HG03457 (cell line): ENCODE measurements around the gene PLP2.
"Not testable (repeated sequence)": the region's sequence is repeated elsewhere in the genome, so short reads cannot be mapped to it uniquely, and the experiment has no call there.

ENCODE experiments used
- ATAC-seq: cut with Tn5 transposase; IDR thresholded peaks from one replicate; pipeline ENCODE4 v1.9.1; 2021; ENCODE audit warnings: moderate number of reproducible peaks; ENCODE audit not compliant: unreplicated experiment

The PLP2 gene

DNA sequence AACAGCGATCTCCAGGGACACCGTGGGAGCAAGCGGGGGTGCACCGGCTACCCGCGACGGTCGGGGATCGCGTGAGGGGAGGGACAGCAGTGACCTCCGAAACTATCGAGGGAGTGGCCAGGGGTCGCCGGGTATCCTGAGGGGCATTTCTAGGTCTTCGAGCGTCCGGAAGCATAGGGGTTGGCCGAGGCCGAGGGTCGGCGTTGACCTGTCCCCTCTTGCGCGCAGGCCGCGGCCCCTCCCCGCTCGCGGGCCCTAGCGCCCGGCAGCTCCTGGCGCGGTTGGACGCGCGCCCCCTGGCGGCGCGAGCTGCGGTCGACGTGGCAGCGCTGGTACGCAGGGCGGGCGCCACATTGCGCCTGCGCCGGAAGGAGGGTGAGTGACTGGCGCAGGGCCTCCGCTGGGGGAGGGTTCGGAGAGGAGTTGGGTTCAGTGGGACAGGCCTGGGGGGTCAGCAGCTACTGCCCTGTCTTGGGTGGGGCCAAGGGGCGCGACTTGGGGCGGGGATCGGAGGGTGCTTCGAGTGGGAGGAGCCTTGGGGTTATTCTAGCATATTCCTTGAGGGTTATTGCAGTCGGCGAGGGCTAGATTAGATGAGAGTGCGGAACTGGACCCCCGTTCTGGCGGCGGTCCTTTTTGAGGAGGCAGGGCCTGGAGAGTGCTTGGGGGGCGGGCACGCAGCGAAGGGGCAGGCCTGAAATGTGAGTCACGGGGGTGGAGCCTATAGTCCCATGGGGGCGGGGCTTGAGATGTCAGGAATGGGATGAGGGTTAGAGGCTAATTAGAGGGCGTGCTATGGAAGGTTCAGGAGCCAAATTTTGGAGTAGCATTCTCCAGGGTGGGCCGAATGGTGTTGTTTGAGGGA is 7.9 kb upstream of the PLP2 start:
- no peak for ATAC-seq

DNA sequence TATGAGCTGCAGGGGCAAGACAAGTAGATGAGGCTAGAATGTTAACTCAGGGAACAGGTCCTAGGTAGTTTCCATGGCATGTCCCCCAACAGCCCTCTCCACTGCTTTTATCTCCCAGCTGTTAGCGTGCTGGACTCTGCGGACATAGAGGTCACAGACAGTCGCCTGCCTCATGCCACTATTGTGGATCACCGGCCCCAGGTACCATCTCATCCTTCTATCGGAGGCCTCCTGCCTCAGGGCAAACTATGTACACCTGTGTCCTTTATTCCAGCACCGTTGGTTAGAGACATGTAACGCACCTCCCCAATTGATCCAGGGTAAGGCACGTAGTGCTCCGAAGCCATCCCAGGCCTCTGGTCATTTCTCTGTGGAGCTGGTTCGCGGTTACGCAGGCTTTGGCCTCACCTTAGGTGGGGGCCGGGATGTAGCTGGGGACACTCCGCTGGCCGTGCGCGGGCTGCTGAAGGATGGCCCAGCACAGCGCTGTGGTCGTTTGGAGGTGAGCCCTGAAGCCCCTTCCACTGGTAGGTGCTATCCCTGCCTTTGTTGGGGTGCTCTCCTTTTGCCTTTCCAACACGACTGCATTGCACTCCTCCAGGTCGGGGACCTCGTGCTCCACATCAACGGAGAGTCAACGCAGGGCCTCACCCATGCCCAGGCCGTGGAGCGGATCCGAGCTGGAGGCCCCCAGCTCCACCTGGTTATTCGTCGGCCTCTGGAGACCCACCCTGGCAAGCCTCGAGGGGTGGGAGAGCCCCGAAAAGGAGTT is 6.9 kb upstream of the PLP2 start:
- no peak for ATAC-seq

- peak; percentile 39 for ATAC-seq
Observed at GRCh38 chrX:49165901-49166881, 5.5 kb upstream of the PLP2 start.

DNA sequence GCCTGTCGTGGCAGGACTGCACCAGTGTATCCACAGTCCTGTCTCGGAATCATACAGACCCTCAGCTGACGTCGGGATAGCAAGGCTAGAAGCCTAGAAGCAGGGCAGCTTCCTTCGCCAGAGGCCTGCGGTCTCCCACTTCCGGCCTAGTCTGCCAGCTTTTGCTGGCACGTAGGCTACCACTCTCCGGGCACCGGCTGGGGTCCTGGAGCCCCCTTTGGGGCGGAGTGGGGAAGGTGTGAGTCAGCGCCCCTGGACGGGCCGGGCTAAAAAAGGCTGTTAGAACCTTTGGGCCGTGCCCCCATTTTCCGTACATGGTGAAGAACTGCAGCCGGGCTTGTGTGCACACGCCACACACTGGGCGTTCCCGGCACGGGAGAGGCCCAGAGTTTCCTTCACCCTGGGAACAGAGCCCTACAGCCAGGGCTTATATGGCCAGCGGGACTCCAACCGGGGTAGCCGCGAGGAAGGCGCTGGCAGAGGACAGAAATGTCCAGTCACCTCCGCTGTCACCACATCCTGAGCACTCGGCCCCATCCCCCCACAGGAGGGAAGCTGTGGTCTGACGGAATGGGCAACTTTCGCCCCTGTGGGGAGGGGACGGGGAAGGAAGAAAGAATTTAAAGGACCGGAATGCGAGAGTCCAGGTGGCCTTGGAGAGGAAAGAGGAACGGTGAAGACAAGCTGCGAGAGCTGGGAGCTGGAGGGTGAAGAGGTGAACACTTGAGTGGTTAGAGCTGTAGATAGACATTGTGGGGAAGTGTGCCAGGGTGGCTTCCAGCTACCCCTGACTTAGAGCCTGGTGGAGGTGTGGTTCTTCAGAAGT is 4.6 kb upstream of the PLP2 start:
- ATAC-seq: peak; percentile 23

DNA sequence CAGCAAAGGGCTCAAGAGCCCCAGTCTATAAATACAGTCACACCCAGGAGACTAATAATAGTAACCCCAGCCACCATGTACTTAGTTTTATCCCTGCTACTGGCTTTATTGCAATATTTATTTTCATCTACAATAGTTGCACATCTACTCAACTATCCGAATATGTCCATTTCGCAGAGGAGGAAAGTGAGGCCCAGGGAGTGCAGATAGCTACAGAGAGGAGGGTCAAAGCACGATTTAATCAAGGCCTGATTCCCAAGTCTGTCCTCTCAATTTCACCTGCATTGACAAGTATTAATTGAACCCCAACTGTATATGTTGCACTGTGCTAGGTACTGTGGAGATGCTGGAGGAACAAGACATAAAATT is 4.0 kb upstream of the PLP2 start:
- no peak for ATAC-seq

GRCh38 chrX:49172280-49172780 is 632 bp downstream of the PLP2 start:
- ATAC-seq: peak; percentile 61

DNA sequence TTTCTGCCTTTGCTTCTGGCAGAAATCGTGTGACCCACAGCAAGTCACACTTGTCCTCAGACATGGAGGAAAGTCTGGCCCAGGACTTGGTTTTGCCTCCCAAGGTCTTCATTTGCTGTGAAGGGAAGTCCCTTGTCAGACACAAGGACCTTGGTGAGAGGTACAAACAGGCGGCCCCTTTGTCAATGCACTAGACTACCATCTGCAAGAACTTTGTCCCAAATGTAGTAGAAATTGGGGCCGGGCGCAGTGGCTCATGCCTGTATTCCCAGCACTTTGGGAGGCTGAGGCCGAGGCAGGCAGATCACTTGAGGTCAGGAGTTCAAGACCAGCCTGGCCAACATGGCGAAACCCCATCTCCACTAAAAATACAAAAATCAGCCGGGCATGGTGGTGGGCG is 1.8 kb downstream of the PLP2 start:
- not testable (repeated sequence) for ATAC-seq

DNA sequence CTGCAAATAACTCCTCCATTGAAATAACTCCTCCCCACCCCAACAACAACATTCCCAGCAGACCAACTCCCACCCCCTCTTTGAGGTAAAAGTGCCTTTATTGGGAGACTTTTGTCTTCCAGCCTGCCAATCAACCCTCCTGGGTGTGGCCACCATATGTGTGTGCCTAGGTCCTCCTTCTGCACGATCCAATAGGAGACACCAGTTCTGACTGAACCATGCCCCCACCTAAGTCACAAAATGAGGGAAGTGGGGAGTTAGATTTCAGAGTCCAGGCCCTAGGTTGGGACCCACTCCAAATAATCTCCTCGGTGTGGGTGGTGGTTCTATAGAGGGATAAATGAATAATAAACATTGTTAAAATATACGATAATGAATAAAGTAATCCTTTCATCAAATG is 3.0 kb downstream of the PLP2 start:
- ATAC-seq: no peak

DNA sequence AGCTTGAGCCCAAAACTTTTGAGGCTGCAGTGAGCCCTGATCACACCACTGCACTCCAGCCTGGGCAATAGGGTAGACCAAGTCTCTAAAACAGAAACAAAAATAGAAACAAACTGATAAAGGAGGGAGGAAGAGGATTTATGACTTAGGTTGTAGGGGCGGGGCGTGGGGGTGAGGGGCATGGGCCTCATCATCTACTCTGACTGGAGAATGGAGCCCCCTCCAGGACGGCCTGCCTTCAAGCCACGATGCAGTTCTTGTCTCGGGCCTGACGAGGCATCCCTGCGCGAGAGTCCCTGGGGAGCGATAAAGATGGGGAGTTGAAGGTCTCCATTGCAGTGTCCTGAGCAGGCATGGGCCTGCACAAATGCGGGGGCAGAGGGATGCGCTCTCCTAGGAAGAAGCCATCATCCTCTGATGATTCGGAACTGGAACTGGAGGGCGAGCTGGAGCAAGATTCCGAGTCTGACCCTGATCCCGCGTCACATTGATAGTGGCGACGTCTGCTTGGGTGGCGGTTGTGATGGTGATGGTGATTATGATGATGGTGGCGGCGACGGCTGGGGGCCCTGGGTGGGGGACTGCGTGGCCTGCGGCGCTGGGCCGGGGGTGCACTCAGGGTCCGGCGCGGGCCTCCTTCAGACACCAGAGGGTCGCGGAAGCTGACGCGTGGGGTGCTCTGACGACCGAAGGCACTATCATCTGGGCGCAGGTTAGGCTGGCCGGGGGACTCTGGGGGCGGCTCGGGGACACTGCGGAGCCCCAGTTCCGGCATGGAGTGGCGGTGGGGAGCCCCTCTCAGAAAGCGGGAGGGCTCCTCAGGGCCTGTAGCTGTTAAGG is 4.0 kb downstream of the PLP2 start:
- ATAC-seq: no peak

GRCh38 chrX:49176421-49177326 is 5.0 kb downstream of the PLP2 start:
- no peak for ATAC-seq

GRCh38 chrX:49177338-49177833 is 5.7 kb downstream of the PLP2 start:
- no peak for ATAC-seq

GRCh38 chrX:49177873-49178480 is 6.3 kb downstream of the PLP2 start:
- no peak for ATAC-seq

DNA sequence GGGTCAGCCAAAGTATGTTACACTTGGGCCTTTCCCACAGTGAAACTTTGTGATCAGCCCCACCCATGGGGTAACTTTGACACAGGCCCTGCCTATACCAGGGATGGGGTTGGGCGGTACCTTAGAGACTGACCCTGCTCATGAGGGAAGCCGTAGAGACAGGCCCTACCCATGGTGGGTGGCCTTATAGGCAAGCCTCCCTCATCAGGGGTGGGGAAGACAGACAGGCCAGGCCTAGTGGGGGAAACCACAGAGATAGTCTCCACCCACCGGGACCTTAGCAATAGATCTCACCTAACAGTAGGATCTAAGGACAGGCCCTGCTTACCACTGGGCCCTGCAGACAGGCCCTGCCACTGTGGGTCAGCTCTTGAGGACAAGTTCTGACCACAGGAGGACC is 6.8 kb downstream of the PLP2 start:
- ATAC-seq: no peak

DNA sequence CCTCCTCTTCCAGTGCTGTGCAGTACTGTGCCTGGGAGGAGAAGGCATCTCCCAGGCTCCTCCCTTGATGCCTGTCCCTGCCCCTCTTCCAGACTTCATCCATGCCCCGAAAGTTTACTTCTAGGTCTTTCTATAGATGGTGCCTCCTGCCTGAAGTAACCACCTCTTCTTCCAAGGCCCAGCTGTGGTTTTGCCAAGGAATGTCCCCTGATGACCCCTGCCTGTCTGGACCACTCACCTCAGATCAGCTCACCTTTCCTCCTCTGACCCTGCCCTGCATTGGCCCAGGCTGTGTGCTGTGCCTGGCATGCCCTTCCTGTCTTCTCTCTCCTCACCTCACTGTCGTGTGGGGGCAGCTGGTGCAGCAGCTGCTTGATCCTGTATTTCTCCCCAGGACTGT is 7.7 kb downstream of the PLP2 start:
- no peak for ATAC-seq

DNA sequence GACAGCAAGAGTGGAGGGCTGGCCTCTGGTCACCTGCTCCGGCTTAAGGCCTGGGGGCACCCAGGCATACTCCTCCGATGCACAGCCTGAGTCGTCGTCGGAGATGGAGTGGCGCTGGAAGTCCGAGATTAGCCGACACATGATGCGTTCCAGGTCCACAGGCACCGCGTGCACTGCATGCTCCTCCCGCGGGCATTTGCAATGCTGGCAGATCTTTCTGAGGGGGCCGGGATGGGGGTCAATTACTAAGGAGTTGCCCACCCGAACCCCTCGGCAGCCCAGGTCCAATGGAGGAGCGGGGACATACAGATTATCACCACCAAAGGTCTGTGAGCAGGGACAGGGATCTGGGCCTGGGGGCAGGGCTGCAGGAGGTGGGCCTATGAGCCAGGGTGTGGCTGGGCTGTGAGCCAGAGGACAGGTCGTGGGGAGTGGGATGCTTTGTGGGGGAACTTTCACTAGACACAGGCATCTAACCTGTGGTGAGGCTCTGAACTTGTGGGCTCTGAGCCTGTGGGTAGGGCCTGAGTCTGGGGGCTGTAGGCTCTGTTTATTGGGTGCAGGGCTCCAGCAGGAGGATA is 12.1 kb downstream of the PLP2 start:
- no peak for ATAC-seq

DNA sequence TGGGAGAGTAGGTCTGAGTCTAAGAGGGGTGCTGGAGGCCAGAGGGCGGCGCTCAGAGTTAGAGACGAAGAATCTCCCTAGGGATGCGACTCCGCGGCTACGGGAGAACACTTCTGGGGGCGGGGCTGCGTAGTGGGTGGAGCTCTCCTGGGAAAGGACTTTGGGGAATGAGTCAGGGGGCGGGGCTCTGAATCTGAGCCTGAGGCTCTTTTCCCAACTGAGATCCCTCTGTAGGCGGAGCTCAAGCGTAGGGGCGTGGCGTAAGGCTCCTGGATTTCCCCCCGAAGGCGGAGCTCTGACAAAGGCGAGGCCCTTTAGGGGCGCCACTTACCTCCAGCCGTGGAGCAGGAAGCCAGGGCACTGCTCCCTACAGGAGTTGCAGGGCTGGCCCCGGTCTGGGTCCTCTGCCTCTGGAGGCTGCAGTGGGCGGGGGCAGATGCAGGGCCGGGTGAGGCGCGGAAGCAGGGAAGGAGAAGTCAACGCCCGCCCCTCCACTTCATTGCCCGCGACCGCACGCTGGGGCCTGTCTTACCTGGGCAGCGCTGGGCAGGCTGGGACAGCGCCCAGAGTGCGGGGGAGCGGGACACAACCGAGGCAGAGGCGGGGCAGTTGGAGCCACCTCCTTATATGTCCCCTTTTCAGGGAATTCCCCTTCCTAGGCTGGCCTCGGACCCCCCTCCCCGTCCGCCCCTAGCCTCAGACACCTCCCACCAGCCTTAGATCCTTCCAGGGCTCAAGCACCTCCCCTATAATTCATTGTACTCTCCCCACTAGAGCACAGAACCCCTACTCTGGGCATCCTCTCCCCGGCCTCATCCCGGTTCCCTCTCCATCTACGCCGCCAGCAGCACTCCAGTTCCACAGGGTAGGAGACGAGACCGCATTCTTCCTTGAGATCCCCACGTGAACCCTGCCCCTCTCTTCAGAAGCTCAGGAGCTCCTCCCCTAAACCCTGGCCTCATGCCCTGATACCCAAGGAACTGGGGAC is 12.9 kb downstream of the PLP2 start:
- no peak for ATAC-seq
